Measurements from ENCODE around the gene MBD5.

DNA sequence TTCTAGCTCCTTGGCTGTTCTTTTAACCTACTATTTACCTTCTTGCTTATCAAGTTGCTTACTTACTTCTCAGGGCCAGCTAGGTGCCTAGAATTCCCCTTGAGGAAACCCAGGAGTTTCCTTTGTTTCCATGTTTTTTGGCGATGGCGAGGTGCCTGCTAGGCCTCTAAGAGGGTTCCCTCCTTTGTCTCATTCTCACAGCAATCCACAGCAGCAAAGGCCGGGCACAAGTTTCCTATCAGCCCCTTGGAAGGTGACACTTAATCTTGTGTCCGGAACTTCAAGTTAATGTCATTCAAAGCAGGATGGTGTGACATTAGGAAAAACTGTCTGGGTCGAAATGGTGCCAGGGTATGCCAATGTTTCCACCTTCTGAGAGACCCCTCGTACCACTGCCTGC is 521.7 kb downstream of the MBD5 start:
- TF ChIP-seq, protein P1, sequence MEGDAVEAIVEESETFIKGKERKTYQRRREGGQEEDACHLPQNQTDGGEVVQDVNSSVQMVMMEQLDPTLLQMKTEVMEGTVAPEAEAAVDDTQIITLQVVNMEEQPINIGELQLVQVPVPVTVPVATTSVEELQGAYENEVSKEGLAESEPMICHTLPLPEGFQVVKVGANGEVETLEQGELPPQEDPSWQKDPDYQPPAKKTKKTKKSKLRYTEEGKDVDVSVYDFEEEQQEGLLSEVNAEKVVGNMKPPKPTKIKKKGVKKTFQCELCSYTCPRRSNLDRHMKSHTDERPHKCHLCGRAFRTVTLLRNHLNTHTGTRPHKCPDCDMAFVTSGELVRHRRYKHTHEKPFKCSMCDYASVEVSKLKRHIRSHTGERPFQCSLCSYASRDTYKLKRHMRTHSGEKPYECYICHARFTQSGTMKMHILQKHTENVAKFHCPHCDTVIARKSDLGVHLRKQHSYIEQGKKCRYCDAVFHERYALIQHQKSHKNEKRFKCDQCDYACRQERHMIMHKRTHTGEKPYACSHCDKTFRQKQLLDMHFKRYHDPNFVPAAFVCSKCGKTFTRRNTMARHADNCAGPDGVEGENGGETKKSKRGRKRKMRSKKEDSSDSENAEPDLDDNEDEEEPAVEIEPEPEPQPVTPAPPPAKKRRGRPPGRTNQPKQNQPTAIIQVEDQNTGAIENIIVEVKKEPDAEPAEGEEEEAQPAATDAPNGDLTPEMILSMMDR (conservative IDR thresholded peaks at IDR 0.05; ENCODE audit: low read depth, low read length): no peak
- TF ChIP-seq BHLHE40 (IDR thresholded peaks at IDR 0.05; ENCODE audit: low read depth, low read length): no peak
- no peak for TF ChIP-seq NFE2L2 (IDR thresholded peaks at IDR 0.05; ENCODE audit: low read depth, low read length)
- no peak for TF ChIP-seq CEBPB (IDR thresholded peaks at IDR 0.05; ENCODE audit: low read depth, low read length)
- TF ChIP-seq POLR2A (IDR thresholded peaks at IDR 0.05; ENCODE audit: low read depth, low read length): no peak
- TF ChIP-seq RFX5 (IDR thresholded peaks at IDR 0.05; ENCODE audit: low read depth, low read length): no peak
- TF ChIP-seq RAD21 (IDR thresholded peaks at IDR 0.05; ENCODE audit: low read length): no peak

Measured in IMR-90 (cell line).